ENCODE results near the gene FBXO40.

Gene FBXO40

GRCh38 chr3:121641127-121641526, 47.9 kb downstream of the FBXO40 start:
- DNase-seq (ENCODE audit: extremely low read depth, low read depth): no peak
- no peak for TF ChIP-seq CTCF (IDR thresholded peaks at IDR 0.05; ENCODE audit: low read depth, low read length)

- DNase-seq (ENCODE audit: extremely low read depth, low read depth): no peak
- TF ChIP-seq CTCF (IDR thresholded peaks at IDR 0.05; ENCODE audit: low read depth, low read length): no peak
These were observed 49.6 kb downstream of the FBXO40 start for GRCh38 chr3:121642601-121643314.

- no peak for TF ChIP-seq CTCF (IDR thresholded peaks at IDR 0.05; ENCODE audit: low read depth, low read length)
- no peak for DNase-seq (ENCODE audit: extremely low read depth, low read depth)
These were observed 51.9 kb downstream of the FBXO40 start for GRCh38 chr3:121645054-121645453.

- DNase-seq (ENCODE audit: extremely low read depth, low read depth): no peak
- TF ChIP-seq CTCF (IDR thresholded peaks at IDR 0.05; ENCODE audit: low read depth, low read length): no peak
These were observed 55.2 kb downstream of the FBXO40 start for GRCh38 chr3:121648219-121648958.

- DNase-seq (ENCODE audit: extremely low read depth, low read depth): no peak
- TF ChIP-seq CTCF (IDR thresholded peaks at IDR 0.05; ENCODE audit: low read depth, low read length): no peak
These were observed 56.5 kb downstream of the FBXO40 start for GRCh38 chr3:121649645-121650044.

- DNase-seq (ENCODE audit: extremely low read depth, low read depth): no peak
These were observed 58.5 kb downstream of the FBXO40 start for GRCh38 chr3:121651684-121652083.

More at GRCh38 chr3:121651684-121652083, 58.5 kb downstream of the FBXO40 start:
- no peak for TF ChIP-seq CTCF (IDR thresholded peaks at IDR 0.05; ENCODE audit: low read depth, low read length)
